ENCODE data around the gene CLSTN2. TPM values are rescaled to one million over a fixed set of nuclear protein-coding genes. Genes with fewer than 3 reads are reported as not detected.

Gene CLSTN2
- total and polyA plus RNA-seq, 2 experiments from 2014 or later: 23.0 to 27.0 TPM

- Histone ChIP-seq H3K4me1 (ENCODE audit: insufficient read depth) (no peaks in the 10 kb centered on the region), H3K27ac (no peak overlapping the region), H3K9me3 (ENCODE audit: low read depth) (no peaks in the 10 kb centered on the region), H3K9me2 (replicated peaks; ENCODE audit: insufficient read depth) (no peaks in the 10 kb centered on the region), H3K27me3 (no peaks in the 10 kb centered on the region), H4K20me1 (ENCODE audit: insufficient read depth, poor library complexity, severe bottlenecking) (no peaks in the 10 kb centered on the region), H3K4me2 (no peak overlapping the region), H3K79me2 (no peaks in the 10 kb centered on the region), H3K4me3 (no peak overlapping the region), H2AFZ (no peak overlapping the region), H3K36me3 (replicated peaks; ENCODE audit: insufficient read depth, low read depth) (no peaks in the 10 kb centered on the region)
- 100% methylated on average over 1 of the region's 1 CpG for WGBS (ENCODE audit: low lambda C conversion rate, missing lambda C conversion rate)
- TF ChIP-seq EZH2phosphoT487 (IDR thresholded peaks at IDR 0.05; ENCODE audit: low read depth, severe bottlenecking, unreplicated experiment) (no peak), CTCF (IDR thresholded peaks at IDR 0.05; ENCODE audit: poor library complexity) (no peak), EZH2 (IDR thresholded peaks at IDR 0.05; ENCODE audit: borderline replicate concordance) (no peak)
- no peak for DNase-seq (ENCODE audit: low spot score)
These were observed 588.6 kb downstream of the CLSTN2 start for GRCh38 chr3:140523600-140523999.

GRCh38 chr3:140527156-140527555, 592.2 kb downstream of the CLSTN2 start:
- no peaks in the 10 kb centered on the region for H3K9me3 ChIP-seq (ENCODE audit: low read depth)
- DNase-seq (ENCODE audit: low spot score): no peak
- no peaks in the 10 kb centered on the region for H4K20me1 ChIP-seq (ENCODE audit: insufficient read depth, poor library complexity, severe bottlenecking)
- no peak overlapping the region for H3K4me2 ChIP-seq
- no peak overlapping the region for H2AFZ ChIP-seq
- H3K27me3 ChIP-seq: no peaks in the 10 kb centered on the region
- H3K4me3 ChIP-seq: no peak overlapping the region
- no peaks in the 10 kb centered on the region for H3K79me2 ChIP-seq
- no peaks in the 10 kb centered on the region for H3K36me3 ChIP-seq (replicated peaks; ENCODE audit: insufficient read depth, low read depth)
- H3K4me1 ChIP-seq (ENCODE audit: insufficient read depth): no peaks in the 10 kb centered on the region
- no peak for TF ChIP-seq EZH2phosphoT487 (IDR thresholded peaks at IDR 0.05; ENCODE audit: low read depth, severe bottlenecking, unreplicated experiment)
- TF ChIP-seq CTCF (IDR thresholded peaks at IDR 0.05; ENCODE audit: poor library complexity): no peak
- TF ChIP-seq EZH2 (IDR thresholded peaks at IDR 0.05; ENCODE audit: borderline replicate concordance): no peak
- H3K27ac ChIP-seq: no peak overlapping the region
- H3K9me2 ChIP-seq (replicated peaks; ENCODE audit: insufficient read depth): no peaks in the 10 kb centered on the region

GRCh38 chr3:140529096-140529495, 594.1 kb downstream of the CLSTN2 start:
- DNase-seq (ENCODE audit: low spot score): peak; percentile 26
- Histone ChIP-seq H3K4me3 (no peak overlapping the region), H3K27me3 (no peaks in the 10 kb centered on the region), H3K36me3 (replicated peaks; ENCODE audit: insufficient read depth, low read depth) (no peaks in the 10 kb centered on the region), H3K4me1 (ENCODE audit: insufficient read depth) (no peaks in the 10 kb centered on the region), H4K20me1 (ENCODE audit: insufficient read depth, poor library complexity, severe bottlenecking) (no peaks in the 10 kb centered on the region), H3K79me2 (no peaks in the 10 kb centered on the region), H3K27ac (no peak overlapping the region), H2AFZ (no peak overlapping the region), H3K9me3 (ENCODE audit: low read depth) (no peaks in the 10 kb centered on the region), H3K9me2 (replicated peaks; ENCODE audit: insufficient read depth) (no peaks in the 10 kb centered on the region), H3K4me2 (no peak overlapping the region)
- 49% methylated on average over 5 of the region's 5 CpGs for WGBS (ENCODE audit: low lambda C conversion rate, missing lambda C conversion rate)
- TF ChIP-seq EZH2 (IDR thresholded peaks at IDR 0.05; ENCODE audit: borderline replicate concordance): no peak
- no peak for TF ChIP-seq CTCF (IDR thresholded peaks at IDR 0.05; ENCODE audit: poor library complexity)
- TF ChIP-seq EZH2phosphoT487 (IDR thresholded peaks at IDR 0.05; ENCODE audit: low read depth, severe bottlenecking, unreplicated experiment): no peak

- H3K36me3 ChIP-seq (replicated peaks; ENCODE audit: insufficient read depth, low read depth): no peaks in the 10 kb centered on the region
- H3K9me3 ChIP-seq (ENCODE audit: low read depth): no peaks in the 10 kb centered on the region
- H4K20me1 ChIP-seq (ENCODE audit: insufficient read depth, poor library complexity, severe bottlenecking): no peaks in the 10 kb centered on the region
- no peak overlapping the region for H3K27ac ChIP-seq
- no peaks in the 10 kb centered on the region for H3K79me2 ChIP-seq
- DNase-seq (ENCODE audit: low spot score): no peak
- H3K9me2 ChIP-seq (replicated peaks; ENCODE audit: insufficient read depth): no peaks in the 10 kb centered on the region
- TF ChIP-seq EZH2phosphoT487 (IDR thresholded peaks at IDR 0.05; ENCODE audit: low read depth, severe bottlenecking, unreplicated experiment) (no peak), CTCF (IDR thresholded peaks at IDR 0.05; ENCODE audit: poor library complexity) (no peak), EZH2 (IDR thresholded peaks at IDR 0.05; ENCODE audit: borderline replicate concordance) (no peak)
- H3K4me2 ChIP-seq: no peak overlapping the region
- H3K4me3 ChIP-seq: no peak overlapping the region
- WGBS (ENCODE audit: low lambda C conversion rate, missing lambda C conversion rate): 80% methylated on average over 1 of the region's 1 CpG
- H3K27me3 ChIP-seq: no peaks in the 10 kb centered on the region
- H2AFZ ChIP-seq: no peak overlapping the region
- no peaks in the 10 kb centered on the region for H3K4me1 ChIP-seq (ENCODE audit: insufficient read depth)
These were observed 594.6 kb downstream of the CLSTN2 start for GRCh38 chr3:140529558-140529957.

Measured in hepatocyte (in vitro differentiated cells).